ENCODE data around the gene TAF6L.
A peak's percentile ranks its signal among the peaks of the same experiment; 100 is the strongest.
"Not testable (repeated sequence)": the region's sequence is repeated elsewhere in the genome, so short reads cannot be mapped to it uniquely, and the experiment has no call there.

TAF6L gene

DNA sequence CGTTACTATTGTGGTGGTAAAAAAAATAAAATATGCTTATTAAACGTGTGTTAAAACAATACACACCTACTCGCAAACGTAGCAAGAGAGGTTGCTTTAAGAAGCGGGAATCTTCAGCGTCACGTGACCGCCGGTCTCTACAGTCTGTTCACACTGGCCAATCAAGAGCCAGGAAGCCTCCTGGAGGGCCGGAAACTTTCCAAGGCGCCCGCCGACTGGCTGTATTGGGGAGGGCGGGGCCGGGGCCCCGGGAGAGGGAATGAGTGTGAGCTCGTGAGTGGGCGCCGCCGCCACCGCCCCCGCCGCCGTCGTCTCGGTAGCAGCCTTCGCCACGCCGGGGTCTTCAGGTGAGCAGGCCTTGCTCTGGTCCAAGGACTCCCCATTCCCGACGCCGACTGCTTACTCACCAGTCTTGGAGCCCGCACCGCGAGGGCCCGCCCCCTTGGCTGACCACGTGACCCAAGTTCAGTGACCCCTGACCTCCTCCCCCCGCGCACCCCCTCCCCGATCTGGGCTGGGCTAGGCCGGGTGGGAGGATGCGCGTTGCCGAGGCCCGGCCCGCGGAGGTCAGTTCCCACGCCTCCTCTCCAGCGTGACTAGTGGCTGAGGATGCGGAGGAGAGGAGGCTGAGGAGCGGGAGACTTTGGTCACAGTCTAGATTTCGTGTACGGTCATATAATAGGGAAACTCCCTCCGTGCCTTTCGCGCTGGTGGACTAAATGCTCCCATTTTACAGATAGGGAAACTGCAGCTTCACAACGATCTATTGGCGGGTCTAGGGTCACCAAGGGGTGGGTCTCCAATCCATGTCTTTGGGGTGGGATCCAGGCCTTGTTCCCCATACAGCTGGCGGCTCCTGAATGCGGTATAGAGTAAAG is at the start of gene TAF6L:
Gene TAF6L, plus strand, starts transcription at position 253 of the 878 bp plus-strand sequence. CDS start 4,388 bp downstream, outside the sequence.
- peak; percentile 89 for DNase-seq (ENCODE audit: low read depth, low spot score)

DNA sequence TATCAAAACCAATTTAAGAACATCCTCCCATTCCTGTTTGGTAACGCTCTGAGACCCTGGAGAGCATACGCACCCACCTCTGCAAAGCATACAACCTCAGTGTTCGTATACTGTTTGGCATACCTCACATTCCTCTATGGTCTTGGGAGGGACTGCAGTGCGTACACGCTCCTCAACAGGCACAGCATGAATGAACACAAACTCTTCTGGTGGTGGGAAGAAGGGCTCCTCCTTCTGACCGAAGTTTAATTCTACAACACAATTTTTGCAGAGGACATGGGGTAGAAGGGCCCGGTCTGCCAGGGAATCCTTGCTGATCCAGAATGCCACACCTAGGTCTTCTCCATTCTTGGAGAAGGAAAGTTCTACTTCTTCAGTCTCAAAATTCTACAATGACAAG is 49.2 kb upstream of the TAF6L start:
- no peak for DNase-seq (ENCODE audit: low read depth, low spot score)

- no peak for DNase-seq (ENCODE audit: low read depth, low spot score)
These were observed 47.0 kb upstream of the TAF6L start for GRCh38 chr11:62724171-62724570.

DNA sequence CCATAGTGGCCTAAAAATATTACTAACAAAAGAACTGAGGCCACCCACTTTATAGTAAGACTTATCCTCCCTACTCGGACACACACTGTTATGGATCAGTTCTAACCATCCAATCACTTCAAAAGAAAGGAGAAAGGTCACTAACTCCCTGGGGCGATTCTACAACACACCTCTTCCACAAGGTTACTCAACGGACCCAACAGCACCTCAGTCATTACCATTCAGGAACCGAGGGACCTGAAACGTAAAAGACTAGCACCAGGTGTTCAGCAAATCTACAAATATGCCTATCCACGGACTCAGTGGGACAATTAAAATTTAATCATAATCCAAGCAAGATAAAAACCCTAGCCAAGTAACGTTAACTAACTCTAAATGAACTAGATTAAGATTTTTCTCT is 45.5 kb upstream of the TAF6L start:
- no peak for DNase-seq (ENCODE audit: low read depth, low spot score)

GRCh38 chr11:62726156-62726914 is 44.9 kb upstream of the TAF6L start:
- no peak for DNase-seq (ENCODE audit: low read depth, low spot score)

DNA sequence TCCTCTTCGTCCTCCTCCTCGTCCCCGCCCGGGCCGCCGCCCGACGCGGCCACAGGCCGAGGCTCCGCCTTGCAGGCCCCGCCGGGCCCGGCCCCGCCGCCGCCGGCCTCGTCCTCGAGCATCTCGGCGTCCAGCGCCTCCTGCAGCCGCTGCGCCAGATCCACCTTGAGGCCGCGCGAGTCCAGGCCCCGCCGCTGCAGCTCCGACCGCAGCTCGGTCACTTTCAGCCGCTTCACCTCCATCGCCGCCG is 44.4 kb upstream of the TAF6L start:
- DNase-seq (ENCODE audit: low read depth, low spot score), result no peak

GRCh38 chr11:62727165-62727871 is 43.9 kb upstream of the TAF6L start, which contains the start of gene HNRNPUL2:
TSS of gene HNRNPUL2 (minus strand) at chr11:62727457. CDS start at chr11:62727156, 301 bp downstream.
- peak; percentile 92 for DNase-seq (ENCODE audit: low read depth, low spot score)

DNA sequence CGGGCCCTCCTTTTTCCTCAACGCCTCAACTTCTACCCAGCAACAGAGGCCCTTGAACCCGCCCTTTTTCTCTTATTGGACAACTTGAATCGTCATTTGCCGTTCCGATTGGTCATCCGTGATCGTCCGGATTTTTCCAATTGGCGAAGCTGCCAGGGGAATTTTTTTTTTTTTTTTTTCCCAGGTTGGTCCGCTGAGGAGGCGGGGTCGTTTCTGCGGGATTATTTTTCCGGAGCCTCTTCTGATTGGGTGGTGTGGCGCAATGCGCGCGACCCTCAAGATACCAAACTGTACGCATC is 43.4 kb upstream of the TAF6L start:
- peak; percentile 91 for DNase-seq (ENCODE audit: low read depth, low spot score)

- DNase-seq (ENCODE audit: low read depth, low spot score), result no peak
These were observed 42.8 kb upstream of the TAF6L start, which contains the start of gene TTC9C for GRCh38 chr11:62728171-62728988. TSS of gene TTC9C (plus strand) at chr11:62728486. CDS start at chr11:62728849, 363 bp downstream.

DNA sequence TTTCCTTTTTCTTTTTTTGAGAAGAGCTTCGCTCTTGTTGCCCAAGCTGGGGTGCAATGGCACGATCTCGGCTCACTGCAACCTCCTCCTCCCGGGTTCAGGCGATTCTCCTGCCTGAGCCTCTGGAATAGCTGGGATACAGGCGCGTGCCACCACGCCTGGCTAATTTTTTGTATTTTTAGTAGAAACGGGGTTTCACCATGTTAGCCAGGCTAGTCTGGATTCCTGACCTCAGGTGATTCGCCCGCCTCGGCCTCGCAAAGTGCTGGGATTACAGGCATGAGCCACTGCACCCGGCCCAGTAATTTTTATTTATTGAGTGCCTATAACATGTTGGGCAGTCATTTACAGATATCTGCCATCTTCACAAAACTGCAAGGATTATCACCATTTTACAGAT is 41.1 kb upstream of the TAF6L start:
- DNase-seq (ENCODE audit: low read depth, low spot score), result not testable (repeated sequence)

- DNase-seq (ENCODE audit: low read depth, low spot score), result no peak
These were observed 38.4 kb upstream of the TAF6L start for GRCh38 chr11:62732830-62733229.

DNA sequence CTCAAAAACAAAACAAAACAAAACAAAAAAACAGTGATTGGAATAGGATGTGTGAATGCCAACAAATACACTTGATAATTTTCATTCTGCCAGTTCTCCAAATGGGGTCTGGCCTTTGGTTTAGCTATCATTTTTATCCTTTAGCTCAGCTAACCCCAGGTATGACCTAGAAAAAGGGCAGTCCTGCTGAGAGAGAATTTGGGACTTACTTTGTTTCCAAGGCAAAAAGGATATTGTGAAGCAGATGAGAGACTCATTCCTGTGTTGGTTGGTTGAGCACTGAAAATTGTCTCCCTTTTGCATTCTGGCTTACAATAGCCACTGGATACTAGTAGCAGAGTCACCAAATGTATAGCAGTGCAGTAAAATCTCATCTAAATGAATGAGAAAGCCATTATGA is 34.0 kb upstream of the TAF6L start:
- DNase-seq (ENCODE audit: low read depth, low spot score), result no peak

GRCh38 chr11:62747475-62748160 is 23.6 kb upstream of the TAF6L start:
- DNase-seq (ENCODE audit: low read depth, low spot score), result no peak

GRCh38 chr11:62749931-62750330 is 21.3 kb upstream of the TAF6L start:
- DNase-seq (ENCODE audit: low read depth, low spot score), result not testable (repeated sequence)

- DNase-seq (ENCODE audit: low read depth, low spot score), result no peak
These were observed 18.9 kb upstream of the TAF6L start for GRCh38 chr11:62752177-62752785.

DNA sequence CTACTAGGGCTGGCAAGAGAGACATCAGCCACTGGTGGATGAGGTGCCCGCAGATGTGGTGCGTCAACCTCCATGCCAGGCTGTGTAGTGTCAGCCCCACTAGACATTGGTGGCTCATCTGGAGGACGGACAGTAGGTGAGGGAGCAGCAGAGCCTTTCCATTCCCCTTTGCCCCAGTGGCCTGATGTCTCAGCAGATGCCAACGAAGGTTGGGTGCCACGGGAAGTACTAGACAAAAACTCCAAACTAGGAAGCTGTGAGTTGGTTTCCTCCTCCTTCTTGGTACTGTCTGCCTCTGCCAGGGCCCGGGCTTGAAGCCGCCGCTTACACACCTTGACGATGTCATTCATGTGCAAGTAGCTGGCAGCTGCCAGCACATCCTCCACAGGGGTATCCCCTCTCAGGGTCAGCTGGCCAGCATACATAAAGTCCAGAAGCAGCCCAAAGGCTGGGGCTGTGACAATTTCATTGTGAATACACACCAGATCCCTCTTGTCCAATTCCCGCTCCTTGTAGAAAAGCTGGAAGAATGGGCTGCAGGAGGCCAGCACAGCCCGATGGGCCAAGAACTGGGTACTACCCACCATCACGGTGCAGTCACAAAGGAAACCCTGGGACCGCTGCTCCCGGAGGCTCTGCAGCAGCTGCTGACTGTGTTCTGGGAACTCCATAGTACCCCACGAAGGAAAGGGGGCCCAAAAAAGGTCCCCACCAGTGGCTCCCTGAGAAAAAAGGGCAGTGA is 18.0 kb upstream of the TAF6L start:
- no peak for DNase-seq (ENCODE audit: low read depth, low spot score)

- peak; percentile 99 for DNase-seq (ENCODE audit: low read depth, low spot score)
These were observed 17.2 kb upstream of the TAF6L start, which contains the start of gene ZBTB3 for GRCh38 chr11:62753736-62754603. TSS of gene ZBTB3 (minus strand) at chr11:62754160. CDS start at chr11:62753664, 496 bp downstream.

DNA sequence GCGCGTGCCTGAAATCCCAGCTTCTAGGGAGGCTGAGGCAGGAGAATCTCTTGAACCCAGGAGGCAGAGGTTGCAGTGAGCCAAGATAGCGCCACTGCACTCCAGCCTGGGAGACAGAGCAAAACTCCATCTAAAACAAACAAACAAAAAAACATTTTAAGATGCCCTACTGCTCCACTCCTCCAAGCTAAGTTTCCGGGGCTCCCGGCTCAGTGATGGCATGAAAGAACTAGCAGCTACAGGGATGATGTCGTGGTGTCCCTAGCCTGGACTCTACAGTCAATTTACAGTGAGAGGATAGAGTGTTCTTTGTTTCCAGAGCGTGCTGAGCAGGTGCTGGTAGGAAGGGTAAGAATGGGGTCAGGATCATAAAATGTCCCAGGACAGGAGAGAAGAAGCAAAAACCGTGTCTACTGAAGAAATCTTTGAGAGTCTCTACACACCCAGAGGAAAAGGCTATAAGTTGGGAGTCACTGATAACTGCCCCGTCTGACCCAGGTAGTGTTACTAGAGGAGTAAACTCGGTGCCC is 16.0 kb upstream of the TAF6L start:
- DNase-seq (ENCODE audit: low read depth, low spot score), result no peak
